Endothelial cell of umbilical vein (primary cell): ENCODE results near the gene ADAMTS17. TPM values are rescaled to one million over a fixed set of nuclear protein-coding genes. Genes with fewer than 3 reads are reported as not detected.

Experiments used
- BruUV-seq: library from RNA; stranded (reverse); fragments of 400-500 nt; replicated peaks from 2 replicates; lab custom pipeline; 2021; lab: Mats Ljungman, UMichigan
- CTCF ChIA-PET: fragments of 300-600, 350-600 bp; sonication (Branson Sonifier 250); formaldehyde crosslinking; loops from one replicate; lab custom pipeline; 2021; ENCODE audit warnings: antibody characterized with exemption, inconsistent platforms; lab: Charles Lee
- POLR2A ChIA-PET: fragments of 300-600, 350-600 bp; sonication (Branson Sonifier 250); formaldehyde crosslinking; loops from one replicate; lab custom pipeline; 2021; ENCODE audit warnings: antibody characterized with exemption, inconsistent platforms; lab: Charles Lee
- DNase-seq: peaks from one replicate; pipeline ENCODE4 v3.0.0-alpha.2; 2011; ENCODE audit warnings: low read depth, low spot score
- FAIRE-seq: peaks from 2 replicates; lab custom pipeline; 2011; peaks lifted over from hg19 to GRCh38; lab: Jason Lieb, UNC
- H2AFZ ChIP-seq: 2 replicates; pipeline ENCODE4 v1.6.0; 2012; ENCODE audit warnings: low read depth, low read length, control low read depth, inconsistent platforms
- H3K27ac ChIP-seq: 2 replicates; pipeline ENCODE4 v1.5.1; 2011; ENCODE audit warnings: low read depth, mild to moderate bottlenecking, control low read depth, low read length, moderate library complexity; ENCODE audit not compliant: insufficient read depth
- H3K27me3 ChIP-seq, 2 experiments: 2 replicates each; pipeline versions ENCODE4 v1.6.0 to v1.6.1; 2011; ENCODE audit warnings: low read length in 2 of 2, mixed read lengths in 1 of 2; ENCODE audit not compliant: control insufficient read depth in 2 of 2, insufficient read depth in 2 of 2
- H3K36me3 ChIP-seq, 2 experiments: 2 replicates in 1 of 2; 3 replicates in 1 of 2; pipeline ENCODE4 v1.5.1; 2011; ENCODE audit warnings: low read length in 2 of 2, mild to moderate bottlenecking in 1 of 2, moderate library complexity in 1 of 2; ENCODE audit not compliant: control insufficient read depth in 2 of 2, insufficient read depth in 2 of 2; ENCODE audit errors: extremely low read depth in 1 of 2
- H3K4me1 ChIP-seq: 3 replicates; pipeline ENCODE4 v1.5.1; 2011; ENCODE audit warnings: mild to moderate bottlenecking, low read length; ENCODE audit not compliant: control insufficient read depth, insufficient read depth; ENCODE audit errors: extremely low read depth
- H3K4me2 ChIP-seq: 2 replicates; pipeline ENCODE4 v1.6.1; 2011; ENCODE audit warnings: low read length, control low read depth, mixed read lengths; ENCODE audit not compliant: insufficient read depth
- H3K4me3 ChIP-seq, 3 experiments: fragments of 200-600 bp in 1 of 3; sonication (generic), shearing (Covaris generic) in 1 of 3; replicated peaks in 1 of 3; 2 replicates each; pipeline ENCODE4 v1.5.1; 2011 to 2016; ENCODE audit warnings: control low read depth in 3 of 3, low read length in 3 of 3, mild to moderate bottlenecking in 2 of 3, inconsistent platforms in 1 of 3, low read depth in 1 of 3, moderate library complexity in 1 of 3; ENCODE audit not compliant: insufficient read depth in 1 of 3
- H3K79me2 ChIP-seq: 2 replicates; pipeline ENCODE4 v1.6.0; 2012; ENCODE audit warnings: low read length, inconsistent platforms; ENCODE audit not compliant: control insufficient read depth, insufficient read depth
- H3K9ac ChIP-seq: replicated peaks from 2 replicates; pipeline ENCODE3; 2011; ENCODE audit warnings: low read length, control low read depth; ENCODE audit not compliant: insufficient read depth; ENCODE audit errors: extremely low read depth
- H3K9me1 ChIP-seq: replicated peaks from 3 replicates; pipeline ENCODE4 v1.6.0; 2011; ENCODE audit warnings: mild to moderate bottlenecking, low read length; ENCODE audit not compliant: control insufficient read depth, insufficient read depth; ENCODE audit errors: extremely low read depth
- H3K9me3 ChIP-seq: replicated peaks from 2 replicates; pipeline ENCODE4 v1.5.1; 2012; ENCODE audit warnings: low read length, inconsistent platforms; ENCODE audit not compliant: control insufficient read depth, insufficient read depth
- H4K20me1 ChIP-seq: replicated peaks from 2 replicates; pipeline ENCODE3; 2011; ENCODE audit warnings: mild to moderate bottlenecking, low read length; ENCODE audit not compliant: control insufficient read depth, insufficient read depth; ENCODE audit errors: extremely low read depth
- CTCF ChIP-seq, 2 donors: IDR thresholded peaks; 1 replicate in 1 of 2; 2 replicates in 1 of 2; pipeline ENCODE4 v1.5.1; 2011; ENCODE audit warnings: low read length in 2 of 2, mild to moderate bottlenecking in 2 of 2, moderate library complexity in 2 of 2, control low read depth in 1 of 2, inconsistent platforms in 1 of 2, low read depth in 1 of 2; ENCODE audit not compliant: insufficient read depth in 1 of 2; ENCODE audit errors: extremely low read depth in 1 of 2
- FOS ChIP-seq: IDR thresholded peaks from 2 replicates; pipeline ENCODE4 v1.6.1; 2011; ENCODE audit warnings: mild to moderate bottlenecking, low read length, moderate library complexity, borderline replicate concordance; ENCODE audit not compliant: insufficient read depth
- GATA2 ChIP-seq: IDR thresholded peaks from 2 replicates; pipeline ENCODE4 v1.7.0; 2011; ENCODE audit warnings: low read depth, mild to moderate bottlenecking, moderate library complexity, mixed read lengths, low read length; ENCODE audit not compliant: insufficient read length, insufficient read depth
- JUN ChIP-seq: IDR thresholded peaks from 2 replicates; pipeline ENCODE4 v1.6.1; 2011; ENCODE audit warnings: borderline replicate concordance, low read depth; ENCODE audit not compliant: insufficient read length, insufficient read depth
- MAX ChIP-seq: IDR thresholded peaks from 2 replicates; pipeline ENCODE4 v1.6.1; 2011; ENCODE audit not compliant: insufficient read depth, insufficient read length
- MYC ChIP-seq: IDR thresholded peaks from one replicate; pipeline ENCODE4 v1.6.1; 2011; ENCODE audit warnings: mild to moderate bottlenecking, low read depth, low read length
- POLR2A ChIP-seq: IDR thresholded peaks from 2 replicates; pipeline ENCODE4 v1.6.1; 2012; ENCODE audit warnings: low read depth, mild to moderate bottlenecking, control low read depth, low read length
- POLR2AphosphoS5 ChIP-seq: IDR thresholded peaks from 2 replicates; pipeline ENCODE4 v1.6.1; 2012; ENCODE audit warnings: low read depth, mild to moderate bottlenecking, control low read depth, low read length, moderate library complexity; ENCODE audit not compliant: insufficient read depth
- dilution Hi-C: fragments of 300-500 bp; cut with MboI; formaldehyde crosslinking; loops from one replicate; pipeline ENCODE4 v1.15.0; 2019; ENCODE audit warnings: low sequenced_read_pairs; ENCODE audit not compliant: extremely low pct_ligation_motif_present
- intact Hi-C: fragments of 100-400 bp; cut with micrococcal nuclease; formaldehyde crosslinking; loops from one replicate; pipeline ENCODE4 v1.10.0; 2022
- polyA plus RNA-seq, 4 experiments: library from polyadenylated mRNA; depleted of rRNA in 3 of 4; stranded (reverse) in 3 of 4; unstranded in 1 of 4; fragments of >200 nt; gene quantifications; 2 replicates each; pipeline versions ENCODE4 v1.2.1 to v1.2.3, GENCODE V29; 2011 to 2012; ENCODE audit warnings: missing spikeins in 1 of 4
- total RNA-seq: library from RNA; stranded (reverse); gene quantifications from 2 replicates; pipeline ENCODE4 v1.2.3, GENCODE V29; 2021

The ADAMTS17 gene
- total and polyA plus RNA-seq, 2 donors (not counting 3 experiments of a cell fraction or from before 2014, with no cell fraction given) = 0.12 TPM; not detected in 1

GRCh38 chr15:100123611-100124010 lies 218.2 kb downstream of the ADAMTS17 start:
- Histone ChIP-seq H3K9me1 (no peaks in the 10 kb centered on the region), H3K4me1 (no peaks in the 10 kb centered on the region), H2AFZ (no peak overlapping the region), H3K27ac (no peak overlapping the region), H3K27me3 (no peaks in the 10 kb centered on the region), H3K36me3 (no peaks in the 10 kb centered on the region), H3K79me2 (no peaks in the 10 kb centered on the region), H3K9me3 (no peaks in the 10 kb centered on the region), H3K4me2 (no peak overlapping the region), H4K20me1 (no peaks in the 10 kb centered on the region), H3K9ac (no peak overlapping the region), H3K4me3 (no peak overlapping the region)
- dilution Hi-C loops = no loop called here
- intact Hi-C loops = no loop called here
- no TSS peak for BruUV-seq
- CTCF ChIA-PET = no interaction called here
- POLR2A ChIA-PET = no interaction called here
- DNase-seq (no peak), FAIRE-seq (no peak)
- TF ChIP-seq JUN (no peak), FOS (no peak), MYC (no peak), CTCF (IDR thresholded peaks at IDR 0.05; ENCODE audit: extremely low read depth in 1 of 2, insufficient read depth in 1 of 2, low read depth in 1 of 2, low read length in 2 of 2) (no peak), POLR2A (no peak), GATA2 (no peak), POLR2AphosphoS5 (no peak), MAX (no peak)
